Measurements from ENCODE around the gene RBMS3.
"Not testable (repeated sequence)": the region's sequence is repeated elsewhere in the genome, so short reads cannot be mapped to it uniquely, and the experiment has no call there.

The RBMS3 gene

DNA sequence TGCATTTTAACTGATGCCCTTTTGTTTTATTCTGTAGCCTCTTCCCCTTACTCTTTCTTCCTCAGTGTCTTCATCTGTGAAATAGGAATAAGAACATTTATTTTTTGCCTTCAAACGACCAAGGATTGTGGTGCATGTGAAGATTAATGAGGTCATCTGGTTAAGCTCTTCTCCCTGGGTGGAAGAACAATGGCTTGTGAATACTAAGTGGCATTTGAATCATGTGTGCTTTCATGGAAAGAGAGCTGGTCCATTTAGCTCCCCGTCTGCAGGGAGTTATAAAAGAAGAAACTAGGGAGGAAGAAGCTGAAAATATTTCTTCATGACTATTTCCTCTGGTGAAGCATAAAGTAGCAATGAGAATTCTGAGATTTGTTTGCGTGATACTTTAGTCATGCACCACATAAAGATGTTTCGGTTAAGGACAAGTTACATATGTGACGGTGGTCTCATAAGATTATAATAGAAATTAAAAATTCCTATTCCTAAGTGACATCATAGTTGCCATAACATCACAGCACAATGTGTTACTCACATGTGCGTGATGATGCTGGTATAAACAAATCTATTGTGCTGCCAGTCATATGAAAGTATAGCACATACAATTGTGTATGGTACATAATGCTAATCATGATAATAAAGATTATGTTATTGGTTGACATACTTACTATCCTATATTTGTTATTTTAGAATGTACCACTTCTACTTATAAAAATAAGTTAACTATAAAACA, 374.3 kb downstream of the RBMS3 start:
- H3K36me3 Mint-ChIP-seq, result no peaks in the 10 kb centered on the region
- H3K27ac Mint-ChIP-seq, result no peak overlapping the region
- peaks cover 4% of the 10 kb centered on the region for H3K9me3 Mint-ChIP-seq (ENCODE audit: low read depth)
- peaks cover 4% of the 10 kb centered on the region for H3K27me3 Mint-ChIP-seq
- no peaks in the 10 kb centered on the region for H3K4me1 Mint-ChIP-seq (ENCODE audit: low read depth)
- no peak overlapping the region for H3K4me3 Mint-ChIP-seq

DNA sequence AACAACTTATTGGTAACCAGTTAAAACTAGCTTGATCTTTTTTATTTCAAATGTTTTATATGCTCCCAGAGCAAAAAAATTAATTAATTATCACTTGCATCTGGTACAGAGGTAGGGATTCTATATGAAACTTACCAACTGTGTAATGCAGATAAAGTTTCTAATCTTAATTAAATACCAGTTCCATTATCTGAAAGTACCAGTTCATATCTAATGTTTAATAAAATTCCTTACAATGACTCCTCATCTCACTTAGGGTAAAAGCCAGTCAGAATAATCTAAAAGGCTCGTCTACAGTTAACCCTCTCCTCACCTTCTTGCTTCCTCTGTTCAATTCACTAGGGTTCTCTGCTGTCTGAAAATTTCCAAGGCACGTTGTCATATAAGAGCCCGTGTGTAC, 384.8 kb downstream of the RBMS3 start:
- no peaks in the 10 kb centered on the region for H3K27me3 Mint-ChIP-seq
- no peaks in the 10 kb centered on the region for H3K4me1 Mint-ChIP-seq (ENCODE audit: low read depth)
- no peaks in the 10 kb centered on the region for H3K9me3 Mint-ChIP-seq (ENCODE audit: low read depth)
- no peak overlapping the region for H3K27ac Mint-ChIP-seq
- no peaks in the 10 kb centered on the region for H3K36me3 Mint-ChIP-seq
- H3K4me3 Mint-ChIP-seq, result no peak overlapping the region

DNA sequence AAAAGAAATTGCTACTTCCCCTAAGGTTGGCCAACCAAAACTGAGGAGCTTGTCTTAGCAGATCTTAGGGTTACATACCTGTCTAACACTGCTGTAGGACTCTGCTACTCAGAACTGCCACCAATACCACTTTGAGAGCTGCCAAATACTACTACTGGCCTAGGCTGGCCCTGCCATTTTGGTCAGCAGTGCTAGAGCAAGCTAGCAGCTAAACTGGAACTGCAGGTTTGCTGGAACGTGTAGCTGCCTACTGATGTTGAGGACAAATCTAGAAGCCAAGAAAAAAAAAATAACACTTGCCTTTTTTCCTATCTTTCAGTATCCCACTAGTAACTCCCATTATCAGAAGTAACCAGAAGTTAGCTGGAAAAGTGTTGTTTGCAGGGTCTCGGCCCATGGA, 387.4 kb downstream of the RBMS3 start:
- Mint-ChIP-seq H3K27me3 (no peaks in the 10 kb centered on the region), H3K9me3 (ENCODE audit: low read depth) (no peaks in the 10 kb centered on the region), H3K27ac (no peak overlapping the region), H3K4me1 (ENCODE audit: low read depth) (no peaks in the 10 kb centered on the region), H3K36me3 (no peaks in the 10 kb centered on the region), H3K4me3 (no peak overlapping the region)

DNA sequence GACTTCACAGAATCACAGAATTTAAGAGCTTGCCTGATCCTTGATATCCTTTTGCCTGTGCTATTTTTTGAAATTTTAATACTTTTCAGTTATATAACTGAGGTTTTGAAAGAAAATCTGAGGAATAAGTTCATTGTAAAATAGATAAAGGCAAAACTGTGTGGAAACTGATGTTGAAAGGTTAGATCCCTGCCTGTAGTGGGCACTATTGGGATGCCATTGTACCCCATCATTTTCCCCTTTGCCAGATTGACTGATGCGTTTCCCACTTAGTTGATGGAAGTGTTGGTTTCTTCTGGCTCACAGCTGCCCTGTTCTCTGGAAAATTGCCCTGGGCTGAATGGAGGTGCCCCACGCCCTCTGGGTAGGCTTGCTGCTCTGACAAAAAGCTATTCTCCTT, 387.9 kb downstream of the RBMS3 start:
- Mint-ChIP-seq H3K27me3 (no peaks in the 10 kb centered on the region), H3K27ac (no peak overlapping the region), H3K4me1 (ENCODE audit: low read depth) (no peaks in the 10 kb centered on the region), H3K9me3 (ENCODE audit: low read depth) (no peaks in the 10 kb centered on the region), H3K4me3 (no peak overlapping the region), H3K36me3 (no peaks in the 10 kb centered on the region)

DNA sequence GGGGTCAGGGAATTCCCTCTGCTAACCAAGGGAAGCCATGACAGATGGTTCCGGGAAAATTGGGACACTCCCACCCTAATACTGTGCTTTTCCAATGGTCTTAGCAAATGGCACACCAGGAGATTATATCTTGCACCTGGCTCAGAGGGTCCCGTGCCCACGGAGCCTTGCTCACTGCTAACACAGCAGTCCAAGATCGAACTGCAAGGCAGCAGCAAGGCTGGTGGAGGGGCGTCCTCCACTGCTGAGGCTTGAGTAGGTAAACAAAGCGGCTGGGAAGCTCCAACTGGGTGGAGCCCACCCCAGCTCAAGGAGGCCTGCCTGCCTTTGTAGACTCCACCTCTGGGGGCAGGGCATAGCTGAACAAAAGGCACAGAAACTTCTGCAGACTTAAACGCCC, 389.6 kb downstream of the RBMS3 start:
- not testable (repeated sequence) for H3K4me3 Mint-ChIP-seq; H3K36me3 Mint-ChIP-seq; H3K27ac Mint-ChIP-seq; H3K4me1 Mint-ChIP-seq (ENCODE audit: low read depth); H3K27me3 Mint-ChIP-seq; H3K9me3 Mint-ChIP-seq (ENCODE audit: low read depth)

DNA sequence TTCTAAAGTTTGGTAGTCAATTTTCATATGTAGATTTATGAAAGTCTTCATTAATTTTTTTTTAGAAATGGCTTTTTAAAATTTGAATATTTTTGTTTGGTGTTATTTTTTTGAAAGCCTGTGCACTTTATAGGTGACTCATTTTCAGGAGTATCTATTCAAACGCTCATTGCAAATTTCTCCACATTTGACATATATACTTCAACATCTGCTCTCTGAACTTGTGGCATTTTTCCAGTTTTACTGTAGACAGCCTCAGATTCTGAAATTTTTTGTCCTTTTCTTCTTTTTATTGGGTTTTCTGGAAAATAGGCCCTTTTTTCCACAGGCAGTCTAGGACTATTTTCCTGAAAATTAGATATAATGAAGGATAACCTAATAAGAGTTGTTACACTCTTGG, 396.6 kb downstream of the RBMS3 start:
- Mint-ChIP-seq H3K27me3 (no peaks in the 10 kb centered on the region), H3K9me3 (ENCODE audit: low read depth) (no peaks in the 10 kb centered on the region), H3K4me3 (no peak overlapping the region), H3K36me3 (no peaks in the 10 kb centered on the region), H3K4me1 (ENCODE audit: low read depth) (no peaks in the 10 kb centered on the region), H3K27ac (no peak overlapping the region)

DNA sequence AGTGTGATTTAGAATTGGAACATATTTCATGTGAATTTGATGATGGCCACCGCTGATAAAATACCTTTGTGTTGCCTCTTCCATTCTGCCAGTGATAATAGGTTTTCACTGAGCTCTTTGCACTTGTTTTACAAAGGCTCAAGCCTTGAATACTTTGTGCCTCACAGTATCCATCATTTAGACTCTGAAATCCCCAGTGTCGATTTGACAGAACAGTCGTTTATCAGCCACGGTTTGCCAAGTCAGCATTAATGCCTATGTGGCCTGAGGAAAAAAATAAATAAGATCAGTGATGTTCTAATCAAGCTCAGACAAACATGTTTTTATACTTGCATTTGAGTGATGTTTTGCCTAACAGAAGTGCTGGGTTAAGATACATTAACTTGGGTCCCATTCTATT, 399.1 kb downstream of the RBMS3 start:
- no peaks in the 10 kb centered on the region for H3K4me1 Mint-ChIP-seq (ENCODE audit: low read depth)
- H3K4me3 Mint-ChIP-seq, result no peak overlapping the region
- no peaks in the 10 kb centered on the region for H3K36me3 Mint-ChIP-seq
- no peaks in the 10 kb centered on the region for H3K9me3 Mint-ChIP-seq (ENCODE audit: low read depth)
- H3K27ac Mint-ChIP-seq, result no peak overlapping the region
- no peaks in the 10 kb centered on the region for H3K27me3 Mint-ChIP-seq

DNA sequence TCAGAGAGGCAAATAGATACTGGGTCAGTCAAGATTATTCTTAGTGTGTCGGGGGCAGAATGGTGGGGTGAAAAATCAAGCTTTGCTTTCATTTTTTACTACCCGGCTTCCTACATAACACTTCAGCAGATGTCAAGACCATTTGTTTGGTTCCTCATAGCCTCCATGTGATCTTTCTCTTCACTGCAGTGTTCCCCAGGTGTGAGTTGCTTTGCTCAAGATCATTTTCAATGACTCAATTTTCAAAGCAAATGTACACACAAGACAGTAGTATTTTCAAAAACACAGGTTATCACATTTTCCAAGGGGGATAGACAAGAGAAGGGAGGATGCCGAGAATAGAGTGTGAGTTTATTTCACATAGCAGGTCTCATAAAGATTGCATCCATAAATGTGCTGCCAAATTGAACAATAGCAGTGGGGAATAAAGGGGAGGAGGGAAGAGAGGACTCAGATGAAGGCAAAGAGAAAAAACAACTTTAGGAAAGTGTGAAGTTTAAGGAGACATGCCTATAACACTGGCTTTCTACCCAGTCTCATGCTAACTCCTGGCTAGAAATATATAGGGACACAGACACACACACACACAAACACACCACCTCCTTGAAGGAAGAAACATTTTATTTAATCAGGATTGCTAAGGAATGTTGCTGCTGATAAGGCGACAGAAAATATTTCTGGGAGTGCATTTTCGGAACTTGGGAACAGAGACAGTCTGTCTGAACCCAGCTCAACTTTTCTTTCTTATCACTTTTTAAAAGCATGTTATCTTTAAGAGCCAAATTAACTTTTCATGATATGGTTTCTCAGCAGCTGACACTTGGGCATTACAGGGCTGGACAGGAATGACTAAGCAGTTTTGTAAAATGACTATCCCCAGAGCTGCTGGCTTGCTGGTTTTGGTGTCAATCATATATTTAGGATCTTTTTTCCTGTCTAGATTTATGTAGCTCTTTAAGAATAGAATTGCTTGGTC, 402.4 kb downstream of the RBMS3 start:
- Mint-ChIP-seq H3K4me3 (no peak overlapping the region), H3K27ac (no peak overlapping the region), H3K27me3 (peaks cover 3% of the 10 kb centered on the region), H3K4me1 (ENCODE audit: low read depth) (peaks cover 13% of the 10 kb centered on the region), H3K36me3 (no peaks in the 10 kb centered on the region), H3K9me3 (ENCODE audit: low read depth) (peaks cover 3% of the 10 kb centered on the region)

DNA sequence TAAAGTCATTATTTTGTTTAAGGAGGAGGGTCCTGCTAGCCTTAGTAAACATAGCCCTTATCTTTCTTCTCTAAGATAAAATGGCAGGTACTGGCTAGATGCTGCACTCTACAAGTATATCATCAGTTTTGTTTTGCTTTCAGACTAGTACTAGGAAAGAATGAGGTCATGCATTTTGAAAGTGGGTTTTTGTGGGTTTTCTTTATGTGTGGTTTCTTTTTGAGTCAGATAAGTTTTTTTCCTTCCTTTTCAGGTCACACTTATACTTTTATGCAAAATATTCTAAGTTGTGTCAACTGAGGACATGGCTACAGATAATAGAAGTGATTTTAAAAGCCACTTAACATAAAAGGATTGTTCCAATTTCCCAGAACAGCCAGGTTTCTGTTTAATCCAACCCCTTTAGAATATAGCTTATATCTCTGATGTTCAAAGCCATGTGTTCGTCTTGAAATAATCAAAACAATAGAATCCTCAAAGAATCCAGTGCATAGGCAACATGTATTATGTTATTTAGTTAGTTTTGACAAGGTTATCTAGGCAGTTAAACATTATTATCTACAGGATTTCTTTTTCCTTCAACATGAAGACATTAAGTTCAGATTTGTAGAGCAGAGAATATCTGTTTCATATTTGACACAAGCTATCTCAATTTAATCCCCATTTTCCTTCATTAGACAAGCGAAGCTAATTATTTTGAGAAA, 406.2 kb downstream of the RBMS3 start:
- no peaks in the 10 kb centered on the region for H3K36me3 Mint-ChIP-seq

DNA sequence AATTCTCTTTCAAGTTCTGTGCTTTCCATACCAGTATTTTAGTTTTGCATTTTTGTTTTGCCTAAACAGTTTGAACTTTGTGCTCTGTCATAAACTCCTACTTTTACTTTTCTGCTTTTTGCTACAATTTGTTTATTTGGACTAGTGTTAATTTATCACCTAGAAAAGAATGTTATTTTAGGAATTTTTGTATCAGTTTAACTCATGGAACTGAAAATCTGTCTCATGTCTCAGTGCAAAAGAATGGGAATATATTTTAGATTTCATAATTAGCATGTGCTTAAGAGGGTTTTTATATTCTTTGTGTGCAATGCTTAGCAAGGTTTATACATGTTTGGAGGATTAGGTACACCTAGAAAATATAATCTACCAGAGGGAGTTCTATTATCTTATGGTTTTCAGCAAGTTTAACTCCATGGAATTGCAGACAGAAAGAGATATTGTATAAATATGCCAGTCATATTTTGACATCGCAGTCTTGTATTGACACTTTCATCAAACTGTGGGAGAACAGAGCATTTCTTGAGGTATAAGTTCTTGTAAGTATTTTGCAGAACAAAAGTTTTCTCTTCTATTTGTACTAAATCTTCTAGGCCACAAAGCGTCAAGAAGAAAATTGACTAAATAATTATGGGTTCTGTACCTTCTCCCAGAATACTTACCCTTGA, 409.9 kb downstream of the RBMS3 start:
- peaks cover 3% of the 10 kb centered on the region for H3K27me3 Mint-ChIP-seq
- no peaks in the 10 kb centered on the region for H3K36me3 Mint-ChIP-seq
- no peak overlapping the region for H3K4me3 Mint-ChIP-seq
- peaks cover 3% of the 10 kb centered on the region for H3K9me3 Mint-ChIP-seq (ENCODE audit: low read depth)
- H3K27ac Mint-ChIP-seq, result no peak overlapping the region
- H3K4me1 Mint-ChIP-seq (ENCODE audit: low read depth), result peaks cover 13% of the 10 kb centered on the region

More for the DNA sequence above, 406.2 kb downstream of the RBMS3 start:
- H3K4me3 Mint-ChIP-seq, result no peak overlapping the region
- peaks cover 3% of the 10 kb centered on the region for H3K27me3 Mint-ChIP-seq
- peaks cover 13% of the 10 kb centered on the region for H3K4me1 Mint-ChIP-seq (ENCODE audit: low read depth)
- H3K27ac Mint-ChIP-seq, result peak overlapping the region; percentile 66
- peaks cover 3% of the 10 kb centered on the region for H3K9me3 Mint-ChIP-seq (ENCODE audit: low read depth)

DNA sequence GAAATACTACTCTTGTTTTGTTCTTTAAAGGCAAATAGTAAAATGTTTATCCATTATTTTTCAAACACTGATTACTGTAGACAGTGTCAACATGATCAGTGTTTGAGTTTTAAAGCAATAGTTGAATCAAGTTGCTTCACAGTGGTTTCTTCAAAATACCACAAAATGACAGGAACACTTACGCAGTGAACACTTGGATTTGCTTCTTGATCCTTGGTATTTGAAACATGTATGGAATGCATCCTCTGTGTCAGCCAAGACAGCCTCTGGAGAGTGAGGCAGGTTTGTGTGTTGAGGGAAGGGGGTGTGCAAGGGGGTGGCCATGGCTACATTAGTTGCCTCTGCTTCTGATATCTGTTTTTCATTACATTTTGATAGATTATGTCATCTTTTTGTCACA, 413.0 kb downstream of the RBMS3 start:
- Mint-ChIP-seq H3K27ac (no peak overlapping the region), H3K27me3 (no peaks in the 10 kb centered on the region), H3K4me3 (no peak overlapping the region), H3K4me1 (ENCODE audit: low read depth) (no peaks in the 10 kb centered on the region), H3K9me3 (ENCODE audit: low read depth) (no peaks in the 10 kb centered on the region), H3K36me3 (no peaks in the 10 kb centered on the region)

DNA sequence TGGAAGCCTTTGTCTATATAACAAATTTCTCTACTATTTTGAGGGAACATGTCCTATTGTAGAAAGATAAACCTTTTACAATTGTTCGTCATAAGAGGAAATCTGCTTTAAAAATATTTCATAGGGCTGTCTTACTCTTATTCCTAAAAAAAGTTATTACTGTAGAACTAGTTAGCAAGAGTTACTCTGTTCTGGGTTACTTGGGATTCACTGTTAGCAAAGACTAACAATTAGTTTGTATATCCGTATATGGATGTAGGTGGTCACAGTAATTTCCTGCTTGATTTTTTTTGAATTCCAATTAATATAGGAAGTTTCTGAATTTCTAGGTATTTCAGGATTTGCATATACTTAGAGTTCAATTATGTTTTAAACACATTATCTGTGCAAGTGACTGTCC, 413.5 kb downstream of the RBMS3 start:
- Mint-ChIP-seq H3K4me3 (no peak overlapping the region), H3K27me3 (no peaks in the 10 kb centered on the region), H3K4me1 (ENCODE audit: low read depth) (no peaks in the 10 kb centered on the region), H3K36me3 (no peaks in the 10 kb centered on the region), H3K9me3 (ENCODE audit: low read depth) (no peaks in the 10 kb centered on the region), H3K27ac (no peak overlapping the region)

DNA sequence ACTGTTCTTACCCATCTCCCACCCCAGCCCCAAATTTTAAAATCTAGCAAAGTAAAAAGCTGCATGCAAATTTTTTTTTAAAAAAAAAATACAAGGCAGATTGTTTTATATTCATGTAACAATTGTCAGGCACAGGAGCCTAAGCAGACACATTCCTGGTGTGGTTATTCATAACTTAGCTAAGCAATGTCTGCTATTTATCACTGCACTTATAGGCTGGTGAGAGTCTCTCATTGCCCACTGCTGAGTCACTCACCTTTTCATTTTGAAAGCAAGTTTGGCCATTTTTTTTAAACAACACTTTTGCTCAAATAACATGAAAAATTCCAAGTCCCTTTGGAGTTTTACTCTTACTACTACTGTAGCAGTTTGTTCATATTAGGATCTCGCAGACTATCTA, 413.9 kb downstream of the RBMS3 start:
- Mint-ChIP-seq H3K27ac (no peak overlapping the region), H3K4me1 (ENCODE audit: low read depth) (no peaks in the 10 kb centered on the region), H3K27me3 (no peaks in the 10 kb centered on the region), H3K4me3 (no peak overlapping the region), H3K36me3 (no peaks in the 10 kb centered on the region), H3K9me3 (ENCODE audit: low read depth) (peaks cover under 1% of the 10 kb centered on the region)

DNA sequence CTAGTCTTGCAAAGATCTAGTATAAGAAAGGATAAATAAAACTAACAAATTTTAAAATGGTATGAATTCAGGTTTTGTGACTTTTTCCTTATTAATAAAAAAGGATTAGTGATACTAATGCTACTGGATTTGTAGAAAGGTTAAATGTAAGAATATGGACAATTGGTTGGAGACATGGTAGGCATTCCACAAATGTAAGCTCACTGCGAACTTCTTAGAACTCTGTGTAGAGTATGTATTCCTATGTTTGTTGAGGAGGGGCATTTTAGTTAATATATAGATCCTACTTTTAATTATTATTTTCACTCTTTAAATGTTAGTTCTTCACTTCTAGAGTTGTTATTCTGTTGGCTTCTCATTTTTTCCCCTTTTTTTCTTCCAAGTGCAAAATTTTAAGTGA, 414.3 kb downstream of the RBMS3 start:
- H3K27ac Mint-ChIP-seq, result no peak overlapping the region
- H3K4me1 Mint-ChIP-seq (ENCODE audit: low read depth), result no peaks in the 10 kb centered on the region
- no peaks in the 10 kb centered on the region for H3K36me3 Mint-ChIP-seq
- no peaks in the 10 kb centered on the region for H3K27me3 Mint-ChIP-seq
- H3K9me3 Mint-ChIP-seq (ENCODE audit: low read depth), result peaks cover 4% of the 10 kb centered on the region
- H3K4me3 Mint-ChIP-seq, result no peak overlapping the region
